NCI-H2171 treated with DMSO at 0.1 percent for 48 hours (cell line): Measurements from ENCODE around the gene SH3RF1.
"Not testable (repeated sequence)": the region's sequence is repeated elsewhere in the genome, so short reads cannot be mapped to it uniquely, and the experiment has no call there.

Source experiments
- DNase-seq: peaks from one replicate; lab custom pipeline; 2025; lab: John Stamatoyannopoulos, UW

The SH3RF1 gene

DNA sequence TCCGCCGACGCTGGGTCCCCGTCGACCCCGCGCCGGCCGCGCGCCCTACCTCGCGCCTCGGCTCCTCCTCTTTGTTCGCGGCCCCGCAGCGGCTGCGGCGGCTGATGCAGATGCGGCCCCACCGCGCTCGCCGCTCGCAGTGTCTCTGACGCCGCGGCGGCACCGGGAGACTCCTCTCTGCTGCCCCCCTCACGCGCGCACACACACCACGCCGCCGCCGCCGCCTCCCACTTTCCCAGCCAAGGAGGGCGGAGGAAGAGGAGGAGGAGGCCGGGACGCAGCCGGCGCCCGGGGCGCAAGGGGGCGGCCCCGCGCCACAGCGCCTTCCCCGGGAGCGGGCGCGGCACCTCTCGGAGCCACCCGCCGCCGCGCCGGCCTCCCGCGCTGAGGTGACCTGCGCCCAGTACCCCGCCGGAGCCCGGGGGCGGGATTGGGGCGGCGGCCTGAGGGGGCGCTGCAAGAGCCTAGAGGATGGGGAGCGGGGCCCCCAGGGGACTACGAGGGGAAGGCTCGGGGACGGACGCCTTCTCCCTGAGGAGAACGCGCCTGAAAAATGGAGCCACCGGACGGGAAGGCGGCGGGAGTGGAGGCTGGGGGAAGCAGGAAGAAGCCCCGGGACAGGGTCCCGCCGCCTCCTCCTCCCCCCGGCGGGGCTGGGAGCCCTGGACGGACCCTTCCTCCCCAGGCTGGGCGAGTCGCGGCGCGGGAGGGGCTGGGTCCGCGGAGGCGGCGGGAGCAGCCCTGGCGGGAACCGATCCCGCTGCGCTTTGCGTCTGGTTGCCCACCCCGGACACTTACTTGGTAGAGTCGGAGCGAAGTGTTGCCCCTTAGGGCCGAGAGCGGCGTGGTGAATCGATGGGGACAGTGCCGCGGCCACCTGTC is at the start of gene SH3RF1:
Gene SH3RF1, minus strand, starts transcription at position 147 of the 882 bp plus-strand sequence. CDS start 1,744 bp downstream, outside the sequence.
- peak; percentile 52 for DNase-seq

DNA sequence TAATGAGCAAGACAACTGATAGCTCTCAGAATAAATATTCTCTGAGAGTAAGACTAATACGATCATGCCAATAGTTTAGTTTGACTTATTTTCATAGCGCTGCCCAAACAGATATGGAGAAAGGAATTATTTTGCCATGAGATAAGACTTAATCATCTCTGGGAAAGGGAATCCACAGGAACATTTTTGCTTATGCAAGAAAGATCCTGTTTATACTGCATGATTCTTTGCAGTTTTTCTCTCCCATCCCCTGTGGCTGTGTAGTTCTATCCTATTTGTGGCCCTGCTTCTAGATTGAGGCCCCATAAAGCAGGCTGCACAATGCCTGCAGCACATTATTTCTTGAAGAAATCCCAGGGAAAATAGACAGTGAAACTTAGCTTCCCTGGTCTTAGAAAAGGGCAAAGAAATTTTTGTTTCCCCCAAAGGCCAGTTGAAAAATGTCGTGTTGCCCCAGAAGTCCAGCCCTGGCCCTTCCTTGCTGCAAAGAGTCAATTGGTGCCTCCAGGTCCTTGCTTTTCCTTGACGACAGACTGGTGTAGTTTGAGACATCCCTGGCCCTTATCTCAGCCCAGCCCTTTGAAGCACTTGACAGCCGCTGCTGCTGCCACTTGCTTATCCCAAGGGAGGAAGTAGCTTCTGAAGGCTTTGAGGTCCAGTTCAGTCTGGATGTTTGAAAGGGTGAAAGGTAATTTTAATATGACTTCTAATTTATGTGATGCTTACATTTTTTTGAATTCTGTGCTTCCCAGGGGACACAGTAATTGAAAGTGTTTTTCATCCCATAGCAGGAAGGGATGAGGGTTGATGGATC is 45.0 kb upstream of the SH3RF1 start:
- DNase-seq = peak; percentile 14

DNA sequence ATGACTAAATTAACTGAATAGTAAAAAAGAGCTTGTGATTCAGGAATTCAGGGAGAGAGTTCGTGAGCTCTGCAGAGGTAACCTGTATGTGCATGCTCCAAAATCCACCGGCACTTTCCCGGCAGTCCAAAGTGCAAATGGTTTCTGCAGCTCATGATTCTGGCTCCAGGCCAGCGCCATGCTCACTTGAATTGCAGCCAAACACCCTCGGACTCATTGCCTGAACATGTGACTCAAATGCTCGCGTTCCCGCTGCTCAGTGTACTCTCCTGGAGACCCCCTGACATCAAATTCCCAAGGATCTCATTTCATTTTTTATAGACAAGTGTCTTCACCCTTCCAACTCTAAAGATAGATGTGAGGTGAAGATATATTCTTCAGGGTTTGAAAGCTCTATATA is 44.1 kb upstream of the SH3RF1 start:
- DNase-seq = peak; percentile 80

- no peak for DNase-seq
Observed at GRCh38 chr4:169313732-169314131, 43.0 kb upstream of the SH3RF1 start.

DNA sequence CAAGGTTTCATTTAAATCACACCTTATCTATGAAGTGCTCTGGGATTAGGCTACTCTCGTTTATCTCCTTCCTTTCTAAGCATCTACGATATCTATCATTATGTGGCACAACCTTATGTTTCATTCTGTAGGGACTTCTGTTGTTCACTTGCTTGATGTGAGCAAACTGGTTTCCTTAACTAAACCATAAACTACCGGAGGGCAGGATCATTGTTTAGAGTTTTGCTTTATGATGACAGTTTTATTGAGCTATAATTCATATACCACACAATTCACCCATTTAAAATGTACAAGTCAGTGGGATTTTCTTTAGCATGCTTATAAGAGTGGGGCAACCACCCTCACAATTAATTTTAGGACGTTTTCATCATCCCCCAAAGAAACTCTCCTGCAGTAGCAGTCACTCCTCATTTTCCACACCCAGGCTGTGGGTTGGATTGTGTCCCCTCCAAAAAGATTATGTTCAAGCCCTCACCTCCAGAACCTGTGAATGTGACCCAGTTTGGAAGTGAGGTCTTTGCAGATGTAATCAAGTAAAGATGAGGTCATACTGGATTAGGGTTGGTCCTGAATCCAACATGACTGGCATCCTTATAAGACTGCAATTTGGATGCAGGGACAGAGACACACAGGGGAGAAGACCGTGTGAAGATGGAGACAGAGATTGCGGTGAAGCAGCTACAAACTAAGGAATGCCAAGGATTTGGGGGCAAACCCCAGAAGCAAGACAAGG is 42.1 kb upstream of the SH3RF1 start:
- no peak for DNase-seq

DNA sequence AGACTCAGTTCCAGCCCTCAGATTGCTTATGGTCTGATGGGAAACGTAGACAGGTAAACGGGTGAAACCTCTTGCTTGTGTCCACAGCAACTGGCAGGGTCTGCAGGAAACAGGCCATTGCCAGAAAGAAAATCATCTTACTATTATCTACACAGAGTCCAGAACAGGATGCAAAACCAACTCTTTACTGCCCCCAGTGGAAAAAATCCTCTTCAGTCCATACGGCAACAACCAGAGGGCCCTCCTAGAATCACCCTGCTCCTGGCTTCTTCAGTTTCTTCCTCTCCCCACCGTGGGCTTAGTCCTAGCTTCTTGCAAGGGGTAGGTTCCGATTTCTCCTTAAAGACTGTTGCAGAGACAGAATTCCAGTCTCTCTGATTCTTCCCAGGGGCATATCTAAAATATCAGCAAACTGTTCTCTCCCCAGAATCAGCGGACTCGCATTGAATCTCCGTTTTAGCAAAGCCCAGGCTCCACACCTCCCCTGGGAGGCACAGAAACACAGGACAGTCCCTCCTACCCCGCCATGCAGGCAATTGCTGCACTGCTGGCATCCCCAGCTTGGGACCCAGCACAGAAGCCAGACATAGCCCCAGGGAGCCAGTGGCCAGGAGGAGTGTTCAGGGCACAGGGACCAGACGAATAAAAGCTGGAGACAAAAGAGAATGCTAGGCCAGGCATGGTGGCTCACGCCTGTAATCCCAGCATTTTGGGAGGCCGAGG is 41.0 kb upstream of the SH3RF1 start:
- DNase-seq = peak; percentile 39

- no peak for DNase-seq
Observed at GRCh38 chr4:169309326-169309967, 38.7 kb upstream of the SH3RF1 start.

GRCh38 chr4:169307576-169307975 is 36.8 kb upstream of the SH3RF1 start:
- DNase-seq = no peak

DNA sequence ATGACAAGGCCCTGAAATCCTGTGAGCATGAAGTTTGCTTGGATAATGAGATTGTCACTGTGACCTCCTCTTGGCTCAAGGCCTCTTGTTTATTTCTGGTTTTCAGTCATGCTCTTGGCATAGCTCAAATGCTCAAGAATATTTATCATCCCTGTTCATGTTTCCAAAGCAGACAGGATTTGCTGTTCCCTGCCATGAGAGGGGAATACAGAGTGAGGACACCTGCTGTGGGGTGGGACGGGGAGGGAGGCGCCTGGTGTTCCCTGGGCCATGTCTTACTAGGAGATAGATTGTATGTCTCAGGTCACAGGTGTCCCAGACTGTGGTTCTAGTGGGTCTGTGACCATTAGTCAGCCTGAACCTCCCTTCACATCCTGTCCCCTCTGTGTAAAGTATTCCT is 34.9 kb upstream of the SH3RF1 start:
- DNase-seq = no peak

DNA sequence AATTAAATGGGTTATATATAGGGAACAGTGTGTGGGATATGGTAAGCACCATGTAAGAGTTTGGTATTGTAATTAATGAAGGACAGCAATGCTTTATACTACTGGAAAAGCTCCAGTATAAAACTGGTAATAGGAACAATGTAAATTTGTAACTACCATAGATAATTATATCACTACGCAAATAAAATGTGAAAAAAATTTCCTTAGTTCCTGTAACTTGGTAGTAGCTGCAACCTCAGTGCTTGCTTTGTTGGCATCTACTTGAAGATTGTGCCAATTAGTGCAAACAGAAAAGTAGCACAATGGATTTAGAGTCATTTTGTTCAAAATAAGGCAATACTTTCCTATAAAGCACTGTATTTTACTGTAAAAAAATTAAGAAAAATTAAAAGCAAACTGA is 34.4 kb upstream of the SH3RF1 start:
- no peak for DNase-seq

DNA sequence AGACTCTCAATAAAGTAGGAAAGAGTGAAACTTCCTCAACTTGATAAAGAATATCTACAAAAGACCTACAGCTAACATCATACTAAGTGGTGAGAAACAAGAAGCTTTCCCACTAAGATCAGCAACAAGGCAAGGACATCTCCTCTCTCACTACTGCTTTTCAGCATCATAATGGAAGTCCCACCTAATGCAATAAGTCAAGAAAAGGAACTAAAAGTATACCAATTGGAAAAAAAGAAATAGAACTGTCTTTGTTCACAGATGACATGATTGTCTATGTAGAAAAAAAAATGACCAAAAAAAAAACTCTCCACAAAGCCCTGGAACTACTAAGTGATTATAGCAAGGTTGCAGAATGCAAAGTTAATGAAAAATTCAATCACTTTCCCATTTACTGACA is 25.1 kb upstream of the SH3RF1 start:
- DNase-seq = no peak

DNA sequence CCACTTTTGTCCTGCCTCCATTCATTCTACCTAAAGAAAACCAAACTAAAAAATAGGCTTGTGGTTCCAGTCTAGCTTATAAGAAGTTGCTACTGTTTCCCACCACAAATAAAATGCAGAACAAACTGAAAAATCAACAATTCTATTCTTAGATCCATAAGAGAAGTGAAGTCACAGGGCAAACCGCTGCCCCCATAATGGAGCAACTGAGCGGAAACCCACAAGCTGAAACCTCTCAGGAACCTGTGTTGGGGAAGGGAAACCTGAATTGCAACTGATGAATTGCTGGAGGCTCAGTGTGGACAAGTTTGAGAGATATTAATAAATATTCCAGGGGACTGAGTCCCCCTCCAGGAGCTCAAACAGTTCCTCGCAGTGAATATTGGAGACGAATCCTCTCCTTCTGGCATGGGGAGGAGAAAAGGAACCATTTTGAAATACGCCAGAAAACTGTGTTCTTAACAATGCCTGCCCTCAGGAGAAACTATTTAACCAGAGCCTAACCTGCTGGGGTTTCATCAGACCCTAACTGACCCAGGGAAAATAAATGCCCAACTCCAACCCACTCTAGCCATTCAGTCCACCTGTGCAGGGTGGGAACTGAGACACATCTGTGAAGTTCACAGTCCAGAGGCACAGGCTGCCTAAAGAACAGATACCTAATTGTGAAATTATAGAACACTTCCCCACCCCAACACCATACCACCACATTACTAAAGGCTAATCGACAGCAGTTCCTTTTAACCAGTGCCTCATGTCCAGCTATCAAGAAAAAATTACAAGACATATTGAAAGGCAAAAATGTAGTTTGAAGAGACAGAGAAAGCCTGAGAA is 22.8 kb upstream of the SH3RF1 start:
- no peak for DNase-seq

DNA sequence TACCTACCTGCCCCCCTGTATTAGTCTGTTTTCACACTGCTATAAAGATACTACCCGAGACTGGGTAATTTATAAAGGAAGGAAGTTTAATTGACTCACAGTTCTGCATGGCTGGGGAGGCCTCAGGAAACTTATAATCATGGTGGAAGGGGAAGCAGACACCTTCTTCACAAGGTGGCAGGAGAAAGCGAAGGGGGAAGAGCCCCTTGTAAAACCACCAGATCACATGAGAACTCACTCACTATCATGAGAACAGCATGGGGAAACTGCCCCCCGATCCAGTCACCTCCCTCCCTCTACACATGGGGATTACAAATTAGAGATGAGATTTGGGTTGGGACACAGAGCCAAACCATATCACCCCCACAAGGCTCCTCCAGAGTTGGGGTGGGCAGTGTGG is 17.2 kb upstream of the SH3RF1 start:
- DNase-seq = not testable (repeated sequence)

- no peak for DNase-seq
Observed at GRCh38 chr4:169286562-169287301, 16.0 kb upstream of the SH3RF1 start.

GRCh38 chr4:169283114-169283509 is 12.4 kb upstream of the SH3RF1 start:
- DNase-seq = no peak

- DNase-seq = no peak
Observed at GRCh38 chr4:169282429-169283113, 11.8 kb upstream of the SH3RF1 start.

GRCh38 chr4:169279108-169279507 is 8.4 kb upstream of the SH3RF1 start:
- DNase-seq = no peak

GRCh38 chr4:169278624-169279023 is 7.9 kb upstream of the SH3RF1 start:
- DNase-seq = no peak

DNA sequence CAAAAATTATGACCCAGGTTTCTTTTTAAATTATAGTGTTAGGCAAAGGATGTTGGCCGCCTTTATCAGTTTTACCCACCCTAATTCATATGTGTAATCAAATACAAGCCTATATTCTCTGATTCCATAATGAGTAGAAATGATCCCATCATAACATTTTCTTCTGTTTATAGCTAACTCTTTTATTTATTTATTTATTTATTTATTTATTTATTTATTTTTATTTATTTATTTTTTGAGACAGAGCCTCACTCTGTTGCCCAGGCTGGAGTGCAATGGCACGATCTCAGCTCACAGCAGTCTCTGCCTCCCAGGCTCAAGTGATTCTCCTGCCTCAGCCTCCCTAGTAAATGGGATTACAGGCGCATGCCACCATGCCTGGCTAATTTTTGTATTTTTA is 7.1 kb upstream of the SH3RF1 start:
- not testable (repeated sequence) for DNase-seq
